Measurements from ENCODE around the gene CAMTA1. TPM values are rescaled to one million over a fixed set of nuclear protein-coding genes. Genes with fewer than 3 reads are reported as not detected.

Gene CAMTA1
- total RNA-seq, 4 donors from 2014 or later, result 45.3 to 68.9 (median 62.0) TPM

- no peak for DNase-seq (ENCODE audit: low spot score)
- peak; percentile 62 for ATAC-seq (ENCODE audit: low FRiP score)
- TF ChIP-seq, protein P1, sequence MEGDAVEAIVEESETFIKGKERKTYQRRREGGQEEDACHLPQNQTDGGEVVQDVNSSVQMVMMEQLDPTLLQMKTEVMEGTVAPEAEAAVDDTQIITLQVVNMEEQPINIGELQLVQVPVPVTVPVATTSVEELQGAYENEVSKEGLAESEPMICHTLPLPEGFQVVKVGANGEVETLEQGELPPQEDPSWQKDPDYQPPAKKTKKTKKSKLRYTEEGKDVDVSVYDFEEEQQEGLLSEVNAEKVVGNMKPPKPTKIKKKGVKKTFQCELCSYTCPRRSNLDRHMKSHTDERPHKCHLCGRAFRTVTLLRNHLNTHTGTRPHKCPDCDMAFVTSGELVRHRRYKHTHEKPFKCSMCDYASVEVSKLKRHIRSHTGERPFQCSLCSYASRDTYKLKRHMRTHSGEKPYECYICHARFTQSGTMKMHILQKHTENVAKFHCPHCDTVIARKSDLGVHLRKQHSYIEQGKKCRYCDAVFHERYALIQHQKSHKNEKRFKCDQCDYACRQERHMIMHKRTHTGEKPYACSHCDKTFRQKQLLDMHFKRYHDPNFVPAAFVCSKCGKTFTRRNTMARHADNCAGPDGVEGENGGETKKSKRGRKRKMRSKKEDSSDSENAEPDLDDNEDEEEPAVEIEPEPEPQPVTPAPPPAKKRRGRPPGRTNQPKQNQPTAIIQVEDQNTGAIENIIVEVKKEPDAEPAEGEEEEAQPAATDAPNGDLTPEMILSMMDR (IDR thresholded peaks at IDR 0.05), result no peak
Observed at GRCh38 chr1:6859415-6860343, 74.4 kb downstream of the CAMTA1 start.

DNA sequence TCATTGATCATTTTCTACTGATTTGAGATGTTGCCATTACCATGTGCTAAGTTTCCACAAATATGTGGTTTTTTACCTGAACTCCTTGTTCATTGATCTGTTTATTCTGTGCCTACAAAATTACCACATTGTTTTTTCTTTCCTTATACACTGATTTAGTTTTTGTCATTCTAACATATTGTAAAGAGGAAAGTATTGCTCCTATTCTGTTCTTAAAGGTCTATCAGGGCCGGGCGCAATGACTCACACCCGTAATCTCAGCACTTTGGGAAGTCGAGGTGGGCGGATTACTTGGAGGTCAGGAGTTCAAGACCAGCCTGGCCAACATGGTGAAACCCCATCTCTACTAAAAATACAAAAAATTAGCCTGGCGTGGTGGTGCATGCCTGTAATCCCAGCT lies 75.1 kb downstream of the CAMTA1 start:
- ATAC-seq (ENCODE audit: low FRiP score), result no peak
- TF ChIP-seq, protein P1 (IDR thresholded peaks at IDR 0.05), result no peak
- DNase-seq (ENCODE audit: low spot score), result no peak

DNA sequence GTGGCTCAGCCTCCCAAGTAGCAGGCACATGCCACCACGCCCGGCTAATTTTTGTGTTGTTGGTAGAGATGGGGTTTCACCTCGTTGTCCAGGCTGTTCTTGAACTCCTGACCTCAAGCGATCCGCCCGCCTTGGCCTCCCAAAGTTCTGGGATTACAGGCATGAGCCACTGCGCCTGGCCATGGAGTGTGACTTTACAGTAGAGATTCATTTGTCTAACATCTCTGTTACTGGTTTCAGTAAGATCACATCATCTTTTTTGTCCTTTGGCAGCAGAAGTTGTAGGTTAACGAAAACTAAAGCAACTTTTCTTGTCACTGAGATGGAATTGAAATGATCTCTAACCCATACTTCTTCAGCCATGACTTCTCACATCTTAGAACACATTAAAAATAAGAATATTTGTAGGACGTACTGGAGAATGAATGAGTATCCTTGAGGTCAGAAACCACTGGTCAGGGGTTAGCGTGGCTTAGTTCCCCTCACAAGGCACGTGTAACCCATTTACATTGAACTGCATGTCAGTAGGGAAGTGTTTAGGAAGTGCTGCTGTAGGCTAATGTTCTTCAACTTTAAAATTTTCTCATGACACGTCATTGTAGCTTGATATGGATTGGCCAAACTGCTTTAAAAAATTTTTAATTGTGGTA lies 75.9 kb downstream of the CAMTA1 start:
- DNase-seq (ENCODE audit: low spot score) (no peak), ATAC-seq (ENCODE audit: low FRiP score) (no peak)
- TF ChIP-seq, protein P1 (IDR thresholded peaks at IDR 0.05), result no peak

DNA sequence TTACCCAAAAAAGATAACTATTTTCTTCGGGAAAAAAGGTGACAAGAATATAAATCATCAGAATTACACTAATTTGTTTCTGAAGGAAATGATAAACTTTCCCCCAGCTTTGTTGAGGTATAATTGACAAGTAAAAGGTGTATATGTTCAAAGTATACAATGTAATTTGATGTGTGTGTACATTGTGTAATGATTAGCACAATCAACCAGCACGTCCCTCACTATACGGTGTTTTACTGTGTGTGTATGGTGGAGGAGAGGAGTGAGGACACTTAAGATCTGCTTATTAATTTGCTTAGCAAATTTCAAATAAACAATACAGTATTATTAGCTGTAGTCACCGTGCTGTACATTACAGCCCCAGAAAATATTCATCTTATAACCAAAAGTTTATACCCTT lies 77.7 kb downstream of the CAMTA1 start:
- TF ChIP-seq, protein P1 (IDR thresholded peaks at IDR 0.05), result no peak
- DNase-seq (ENCODE audit: low spot score) (no peak), ATAC-seq (ENCODE audit: low FRiP score) (no peak)

DNA sequence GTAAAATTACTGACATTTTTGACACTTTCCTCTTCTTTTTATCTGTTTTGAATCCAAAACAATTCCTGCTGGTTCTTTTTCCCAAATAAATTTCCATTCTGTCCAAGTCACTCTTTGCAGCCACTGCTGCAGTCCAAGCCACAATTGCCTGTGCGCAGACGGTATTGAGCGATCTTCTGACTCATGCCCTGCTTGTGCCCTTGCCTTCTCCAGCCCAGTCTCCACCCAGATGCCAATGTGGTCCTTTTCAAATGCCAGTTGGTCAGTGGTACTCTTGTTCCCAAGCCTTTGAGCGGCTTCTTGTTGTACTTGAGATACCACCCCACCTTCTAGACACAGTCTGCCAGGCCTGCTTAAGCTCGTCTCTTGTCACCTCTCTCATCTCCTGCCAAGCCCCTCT lies 78.9 kb downstream of the CAMTA1 start:
- DNase-seq (ENCODE audit: low spot score), result no peak
- TF ChIP-seq, protein P1 (IDR thresholded peaks at IDR 0.05), result no peak
- ATAC-seq (ENCODE audit: low FRiP score), result no peak

DNA sequence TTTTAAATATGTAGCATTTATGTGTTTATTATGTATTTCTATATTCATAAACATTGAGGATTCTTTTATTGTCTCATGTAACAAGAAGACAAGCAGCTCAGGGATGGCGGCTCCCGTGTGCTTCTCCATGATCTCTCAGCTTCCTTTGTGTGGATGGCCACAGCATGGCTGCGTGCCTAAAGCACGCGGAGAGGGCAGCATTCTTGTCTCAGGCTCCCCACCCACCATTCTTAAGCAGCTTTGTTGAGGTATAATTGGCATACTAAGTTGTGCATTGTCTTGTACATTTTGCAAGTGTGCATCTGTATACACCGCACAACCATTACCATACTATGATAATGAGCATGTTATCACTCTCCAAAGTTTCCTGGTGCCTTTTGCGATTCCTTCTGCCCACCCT lies 81.6 kb downstream of the CAMTA1 start:
- no peak for DNase-seq (ENCODE audit: low spot score)
- no peak for ATAC-seq (ENCODE audit: low FRiP score)
- TF ChIP-seq, protein P1 (IDR thresholded peaks at IDR 0.05), result no peak

All from omental fat pad (tissue), 4 donors.